HuH-7 (cell line): ENCODE measurements around the gene CD300C.
"Not testable (repeated sequence)": the region's sequence is repeated elsewhere in the genome, so short reads cannot be mapped to it uniquely, and the experiment has no call there.

Experiments
- DNase-seq: peaks from one replicate; pipeline ENCODE4 v3.0.0; 2011; ENCODE audit warnings: low spot score

The CD300C gene

GRCh38 chr17:74561586-74561985 lies 15.7 kb upstream of the CD300C start:
- DNase-seq: no peak

- no peak for DNase-seq
Observed at GRCh38 chr17:74558882-74559519, 13.1 kb upstream of the CD300C start.

- DNase-seq: not testable (repeated sequence)
Observed at GRCh38 chr17:74558402-74558801, 12.5 kb upstream of the CD300C start.

GRCh38 chr17:74555427-74555940 lies 9.6 kb upstream of the CD300C start:
- DNase-seq: no peak

- DNase-seq: no peak
Observed at GRCh38 chr17:74554909-74555308, 9.0 kb upstream of the CD300C start.

GRCh38 chr17:74552037-74552436 lies 6.1 kb upstream of the CD300C start:
- DNase-seq: no peak

- no peak for DNase-seq
Observed at GRCh38 chr17:74550602-74551001, 4.7 kb upstream of the CD300C start.

- no peak for DNase-seq
Observed at GRCh38 chr17:74549343-74549742, 3.4 kb upstream of the CD300C start.

GRCh38 chr17:74547736-74548135 lies 1.8 kb upstream of the CD300C start:
- no peak for DNase-seq

- DNase-seq: no peak
Observed at GRCh38 chr17:74547264-74547663, 1.3 kb upstream of the CD300C start.

GRCh38 chr17:74546586-74546985 lies 671 bp upstream of the CD300C start:
- DNase-seq: no peak

GRCh38 chr17:74544991-74545842 lies 698 bp downstream of the CD300C start:
- no peak for DNase-seq

- DNase-seq: no peak
Observed at GRCh38 chr17:74543891-74544760, 1.8 kb downstream of the CD300C start.

- DNase-seq: no peak
Observed at GRCh38 chr17:74543406-74543805, 2.5 kb downstream of the CD300C start.

GRCh38 chr17:74542727-74543383 lies 3.1 kb downstream of the CD300C start:
- DNase-seq: no peak

- DNase-seq: no peak
Observed at GRCh38 chr17:74542166-74542565, 3.7 kb downstream of the CD300C start.

GRCh38 chr17:74541176-74542111 lies 4.5 kb downstream of the CD300C start:
- no peak for DNase-seq

GRCh38 chr17:74539281-74539820 lies 6.6 kb downstream of the CD300C start:
- no peak for DNase-seq

- DNase-seq: no peak
Observed at GRCh38 chr17:74536890-74537289, 9.0 kb downstream of the CD300C start.

- no peak for DNase-seq
Observed at GRCh38 chr17:74532115-74532514, 13.8 kb downstream of the CD300C start.
